IMR-90 (cell line): ENCODE measurements around the gene ARMC8. TPM values are rescaled to one million over a fixed set of nuclear protein-coding genes. Genes with fewer than 3 reads are reported as not detected.

ENCODE experiments used
- ATAC-seq: fragments of 200-7000 bp; cut with Tn5 transposase; 2 replicates; pipeline ENCODE4 v1.9.1; 2020; ENCODE audit warnings: low read depth, mild to moderate bottlenecking, moderate library complexity
- BruUV-seq: library from RNA; stranded (reverse); fragments of 400-500 nt; replicated peaks from 2 replicates; lab custom pipeline; 2021; lab: Mats Ljungman, UMichigan
- CTCF ChIA-PET: fragments of 300-600 bp; formaldehyde crosslinking; extraction: SDS; loops from one replicate; lab custom pipeline; 2021; ENCODE audit warnings: antibody characterized with exemption; lab: Yijun Ruan, JAX
- POLR2A ChIA-PET: fragments of 300-600 bp; sonication (Branson Sonifier 250); formaldehyde crosslinking; loops from one replicate; lab custom pipeline; 2022; ENCODE audit warnings: antibody characterized with exemption; ENCODE audit not compliant: unreplicated experiment; lab: Charles Lee
- DNase-seq: peaks from one replicate; pipeline ENCODE4 v3.0.0; 2013
- H2AFZ ChIP-seq: replicated peaks from 2 replicates; pipeline ENCODE3; 2013; ENCODE audit warnings: low read length, mild to moderate bottlenecking; ENCODE audit not compliant: poor library complexity
- H2AK5ac ChIP-seq: 2 replicates; pipeline ENCODE4 v1.6.1; 2013; ENCODE audit warnings: low read depth, low read length, inconsistent platforms
- H2AK9ac ChIP-seq: replicated peaks from 2 replicates; pipeline ENCODE3; 2013; ENCODE audit warnings: mild to moderate bottlenecking, low read depth, low read length, moderate library complexity; ENCODE audit not compliant: poor library complexity
- H2BK120ac ChIP-seq: 2 replicates; pipeline ENCODE4 v1.6.1; 2013; ENCODE audit warnings: low read depth, low read length, inconsistent platforms
- H2BK15ac ChIP-seq: 3 replicates; pipeline ENCODE4 v1.6.1; 2013; ENCODE audit warnings: low read depth, low read length, inconsistent platforms
- H2BK20ac ChIP-seq: 2 replicates; pipeline ENCODE4 v1.6.1; 2013; ENCODE audit warnings: low read depth, mild to moderate bottlenecking, inconsistent platforms, low read length, moderate library complexity
- H2BK5ac ChIP-seq: 2 replicates; pipeline ENCODE4 v1.6.1; 2013; ENCODE audit warnings: mild to moderate bottlenecking, low read depth, low read length, inconsistent platforms; ENCODE audit not compliant: poor library complexity, severe bottlenecking
- H3K14ac ChIP-seq: replicated peaks from 2 replicates; pipeline ENCODE4 v1.6.1; 2013; ENCODE audit warnings: low read depth, low read length, inconsistent platforms
- H3K18ac ChIP-seq: 2 replicates; pipeline ENCODE4 v1.6.1; 2013; ENCODE audit warnings: low read depth, low read length, control low read depth
- H3K23ac ChIP-seq: 2 replicates; pipeline ENCODE4 v1.6.1; 2013; ENCODE audit warnings: low read depth, low read length, inconsistent platforms
- H3K27ac ChIP-seq: 2 replicates; pipeline ENCODE4 v1.5.1; 2013; ENCODE audit warnings: mild to moderate bottlenecking, control low read depth, low read length; ENCODE audit not compliant: insufficient read depth
- H3K27me3 ChIP-seq: 2 replicates; pipeline ENCODE4 v1.6.1; 2013; ENCODE audit warnings: low read length; ENCODE audit not compliant: control insufficient read depth, insufficient read depth
- H3K36me3 ChIP-seq: 2 replicates; pipeline ENCODE4 v1.6.1; 2013; ENCODE audit warnings: low read length, mixed read lengths; ENCODE audit not compliant: control insufficient read depth, insufficient read depth
- H3K4ac ChIP-seq: 2 replicates; pipeline ENCODE4 v1.6.1; 2013; ENCODE audit warnings: low read depth, low read length, inconsistent platforms
- H3K4me1 ChIP-seq: 2 replicates; pipeline ENCODE4 v1.6.1; 2013; ENCODE audit warnings: low read length, mixed read lengths; ENCODE audit not compliant: control insufficient read depth, insufficient read depth
- H3K4me2 ChIP-seq: 2 replicates; pipeline ENCODE4 v1.6.1; 2013; ENCODE audit warnings: low read depth, mild to moderate bottlenecking, control low read depth, low read length, moderate library complexity
- H3K4me3 ChIP-seq: 2 replicates; pipeline ENCODE4 v1.5.1; 2013; ENCODE audit warnings: low read depth, mild to moderate bottlenecking, control low read depth, low read length, moderate library complexity; ENCODE audit not compliant: insufficient read depth
- H3K56ac ChIP-seq: 2 replicates; pipeline ENCODE4 v1.6.1; 2013; ENCODE audit warnings: low read length, inconsistent platforms; ENCODE audit not compliant: insufficient read depth; ENCODE audit errors: extremely low read depth
- H3K79me1 ChIP-seq, 2 experiments: 2 replicates each; pipeline ENCODE4 v1.6.1; 2013; ENCODE audit warnings: low read length in 2 of 2, inconsistent platforms in 1 of 2, low read depth in 1 of 2
- H3K9ac ChIP-seq: 2 replicates; pipeline ENCODE4 v1.6.1; 2013; ENCODE audit warnings: low read depth, low read length, control low read depth
- H3K9me1 ChIP-seq: 2 replicates; pipeline ENCODE4 v1.6.1; 2013; ENCODE audit warnings: low read length, inconsistent platforms; ENCODE audit not compliant: insufficient read depth
- H3K9me3 ChIP-seq: 2 replicates; pipeline ENCODE4 v1.6.1; 2013; ENCODE audit warnings: low read length; ENCODE audit not compliant: control insufficient read depth, insufficient read depth
- H4K20me1 ChIP-seq: 2 replicates; pipeline ENCODE4 v1.6.1; 2013; ENCODE audit warnings: low read length, inconsistent platforms; ENCODE audit not compliant: insufficient read depth
- H4K5ac ChIP-seq: 2 replicates; pipeline ENCODE4 v1.6.1; 2013; ENCODE audit warnings: mild to moderate bottlenecking, low read depth, low read length, control low read depth
- H4K8ac ChIP-seq, 2 experiments: 2 replicates each; pipeline ENCODE4 v1.6.1; 2013; ENCODE audit warnings: low read depth in 2 of 2, low read length in 2 of 2, control low read depth in 1 of 2, inconsistent platforms in 1 of 2
- H4K91ac ChIP-seq: 2 replicates; pipeline ENCODE4 v1.6.1; 2013; ENCODE audit warnings: low read depth, low read length, inconsistent platforms; ENCODE audit not compliant: insufficient read depth
- MAZ ChIP-seq: IDR thresholded peaks from 2 replicates; pipeline ENCODE4 v1.6.1; 2012; ENCODE audit warnings: low read depth, mild to moderate bottlenecking, low read length, improper control_type of control experiment, moderate library complexity, borderline replicate concordance
- MXI1 ChIP-seq: IDR thresholded peaks from 2 replicates; pipeline ENCODE4 v1.6.1; 2012; ENCODE audit warnings: low read depth, mild to moderate bottlenecking, low read length, moderate library complexity, borderline replicate concordance
- POLR2A ChIP-seq: IDR thresholded peaks from 2 replicates; pipeline ENCODE4 v1.6.1; 2012; ENCODE audit warnings: mild to moderate bottlenecking, low read depth, low read length
- RFX5 ChIP-seq: IDR thresholded peaks from 2 replicates; pipeline ENCODE4 v1.8.0; 2012; ENCODE audit warnings: low read depth, mild to moderate bottlenecking, low read length, moderate library complexity
- WGBS, 2 experiments: methylation state at CpG; one replicate each; pipeline versions ENCODE4 v1.1.5 to v1.1.7; 2013; ENCODE audit warnings: missing lambda C conversion rate in 2 of 2; ENCODE audit not compliant: insufficient read length in 1 of 2; ENCODE audit errors: extremely low coverage in 2 of 2; 5-methylcytosine and 5-hydroxymethylcytosine counted together
- dilution Hi-C: fragments of 300-500 bp; cut with HindIII; formaldehyde crosslinking; loops from one replicate; pipeline ENCODE4 v1.14.3; 2018; ENCODE audit warnings: low sequenced_read_pairs; ENCODE audit not compliant: unreplicated experiment
- in situ Hi-C: fragments of 300-500 bp; cut with MboI; formaldehyde crosslinking; loops from 3 replicates; pipeline ENCODE4 v1.14.3; 2019; ENCODE audit warnings: low sequenced_read_pairs, inconsistent platforms, mixed read lengths
- intact Hi-C: fragments of 100-400 bp; cut with micrococcal nuclease; formaldehyde crosslinking; loops from 2 replicates; pipeline ENCODE4 v1.10.0; 2022
- polyA plus RNA-seq, 3 experiments: library from polyadenylated mRNA; depleted of rRNA; stranded (reverse); fragments of >200 nt; gene quantifications; 2 replicates each; pipeline ENCODE4 v1.2.3, GENCODE V29; 2012; ENCODE audit warnings: low replicate concordance in 1 of 3
- total RNA-seq: library from RNA; depleted of rRNA; stranded (reverse); fragments of >200 nt; gene quantifications from 2 replicates; pipeline ENCODE4 v1.2.3, GENCODE V29; 2012
- TF ChIP-seq, protein P1 (sequence below): conservative IDR thresholded peaks from 2 replicates; pipeline ENCODE4 v1.5.1; 2012; ENCODE audit warnings: mild to moderate bottlenecking, low read depth, low read length, improper control_type of control experiment

Gene ARMC8
- total and polyA plus RNA-seq, 2 of the 4 experiments (the other 2 are of a cell fraction) = 39.1 to 75.1 TPM

DNA sequence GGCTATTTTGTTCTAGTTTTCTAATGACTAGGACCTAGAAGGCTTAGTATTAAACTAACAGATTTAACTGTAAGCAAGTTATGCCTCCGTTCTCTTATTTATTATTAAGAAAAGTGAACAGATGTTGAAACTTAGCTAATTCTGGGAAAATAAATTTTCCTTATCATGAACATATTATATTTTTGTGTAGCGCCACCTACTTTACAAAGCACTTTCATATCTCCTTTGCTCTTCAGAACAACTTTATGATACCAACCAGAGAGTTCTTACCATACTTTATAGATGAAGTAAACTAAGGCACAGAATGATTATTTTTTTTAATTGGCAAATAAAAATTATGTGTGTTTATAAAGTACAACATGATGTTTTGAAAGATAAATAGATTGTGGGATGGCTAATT, 83.1 kb downstream of the ARMC8 start:
- H3K9me1 ChIP-seq = no peaks in the 10 kb centered on the region
- H4K5ac ChIP-seq = no peak overlapping the region
- intact Hi-C loops = no loop called here
- BruUV-seq = no TSS peak
- no peaks in the 10 kb centered on the region for H3K79me1 ChIP-seq
- no peak overlapping the region for H3K4me3 ChIP-seq
- no peak overlapping the region for H3K14ac ChIP-seq
- H3K9me3 ChIP-seq = no peaks in the 10 kb centered on the region
- no peak overlapping the region for H3K4ac ChIP-seq
- no peak overlapping the region for H3K18ac ChIP-seq
- peaks cover 15% of the 10 kb centered on the region for H3K36me3 ChIP-seq
- no peak overlapping the region for H4K8ac ChIP-seq
- no peak overlapping the region for H3K23ac ChIP-seq
- dilution Hi-C loops = no loop called here
- ATAC-seq (no peak), DNase-seq (no peak)
- no peak overlapping the region for H3K4me2 ChIP-seq
- no peak overlapping the region for H3K27ac ChIP-seq
- no peak overlapping the region for H2AK5ac ChIP-seq
- H2AK9ac ChIP-seq = no peak overlapping the region
- no peak overlapping the region for H2BK20ac ChIP-seq
- no peaks in the 10 kb centered on the region for H4K20me1 ChIP-seq
- H3K27me3 ChIP-seq = no peaks in the 10 kb centered on the region
- H2BK15ac ChIP-seq = no peak overlapping the region
- no peak overlapping the region for H3K56ac ChIP-seq
- TF ChIP-seq POLR2A (no peak), MXI1 (no peak), RFX5 (no peak), MAZ (no peak)
- TF ChIP-seq, protein P1, sequence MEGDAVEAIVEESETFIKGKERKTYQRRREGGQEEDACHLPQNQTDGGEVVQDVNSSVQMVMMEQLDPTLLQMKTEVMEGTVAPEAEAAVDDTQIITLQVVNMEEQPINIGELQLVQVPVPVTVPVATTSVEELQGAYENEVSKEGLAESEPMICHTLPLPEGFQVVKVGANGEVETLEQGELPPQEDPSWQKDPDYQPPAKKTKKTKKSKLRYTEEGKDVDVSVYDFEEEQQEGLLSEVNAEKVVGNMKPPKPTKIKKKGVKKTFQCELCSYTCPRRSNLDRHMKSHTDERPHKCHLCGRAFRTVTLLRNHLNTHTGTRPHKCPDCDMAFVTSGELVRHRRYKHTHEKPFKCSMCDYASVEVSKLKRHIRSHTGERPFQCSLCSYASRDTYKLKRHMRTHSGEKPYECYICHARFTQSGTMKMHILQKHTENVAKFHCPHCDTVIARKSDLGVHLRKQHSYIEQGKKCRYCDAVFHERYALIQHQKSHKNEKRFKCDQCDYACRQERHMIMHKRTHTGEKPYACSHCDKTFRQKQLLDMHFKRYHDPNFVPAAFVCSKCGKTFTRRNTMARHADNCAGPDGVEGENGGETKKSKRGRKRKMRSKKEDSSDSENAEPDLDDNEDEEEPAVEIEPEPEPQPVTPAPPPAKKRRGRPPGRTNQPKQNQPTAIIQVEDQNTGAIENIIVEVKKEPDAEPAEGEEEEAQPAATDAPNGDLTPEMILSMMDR = 0 out of 2 replicates have a peak, but pooled peaks have one; percentile 8
- in situ Hi-C loops = no loop called here
- H2BK5ac ChIP-seq = no peak overlapping the region
- WGBS, 2 experiments = no CpG with 5 or more reads among the region's 2 CpGs
- H3K9ac ChIP-seq = no peak overlapping the region
- ChIA-PET POLR2A (no interaction called here), CTCF (interaction anchor here (1.1 to 1.5 kb wide), 4 partner anchors 13 to 152 kb away, joined by 3 to 4 read pairs (median 3); no protein-coding TSS in a partner anchor)
- no peak overlapping the region for H2AFZ ChIP-seq
- no peak overlapping the region for H2BK120ac ChIP-seq
- no peaks in the 10 kb centered on the region for H3K4me1 ChIP-seq
- H4K91ac ChIP-seq = no peak overlapping the region
